ENCODE data around the gene GALE. TPM values are rescaled to one million over a fixed set of nuclear protein-coding genes. Genes with fewer than 3 reads are reported as not detected.

The GALE gene
- total RNA-seq, 1 donor from 2014 or later, result 108 TPM

DNA sequence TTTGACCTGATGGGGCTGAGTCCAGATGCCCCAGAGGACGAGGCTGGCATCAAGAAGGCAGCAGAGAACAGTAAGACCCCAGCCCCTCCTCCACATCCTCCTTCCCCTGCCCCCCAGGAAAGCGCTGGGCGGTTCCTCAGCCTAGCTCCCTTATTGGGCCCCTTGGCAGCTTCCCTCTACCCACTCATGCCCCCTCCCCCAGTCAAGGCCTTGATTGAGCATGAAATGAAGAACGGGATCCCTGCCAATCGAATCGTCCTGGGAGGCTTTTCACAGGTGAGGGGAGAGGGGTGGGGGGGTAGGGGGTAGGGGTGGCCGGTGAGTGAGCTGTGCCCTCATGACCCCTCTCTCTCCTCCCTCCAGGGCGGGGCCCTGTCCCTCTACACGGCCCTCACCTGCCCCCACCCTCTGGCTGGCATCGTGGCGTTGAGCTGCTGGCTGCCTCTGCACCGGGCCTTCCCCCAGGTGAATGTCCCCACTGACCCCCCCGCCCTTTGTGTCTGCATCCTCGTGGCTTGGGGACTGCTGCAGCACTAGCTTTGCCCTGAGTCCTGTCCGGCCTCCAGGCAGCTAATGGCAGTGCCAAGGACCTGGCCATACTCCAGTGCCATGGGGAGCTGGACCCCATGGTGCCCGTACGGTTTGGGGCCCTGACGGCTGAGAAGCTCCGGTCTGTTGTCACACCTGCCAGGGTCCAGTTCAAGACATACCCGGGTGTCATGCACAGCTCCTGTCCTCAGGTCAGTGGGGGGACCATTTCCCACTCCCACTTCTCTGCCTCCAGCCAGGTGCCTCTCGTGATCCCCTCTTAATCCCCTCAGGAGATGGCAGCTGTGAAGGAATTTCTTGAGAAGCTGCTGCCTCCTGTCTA is 6.5 kb downstream of the GALE start:
- FAIRE-seq, result no peak
- Histone ChIP-seq H3K27me3 (ENCODE audit: control insufficient read depth, insufficient read depth, low read length) (no peaks in the 10 kb centered on the region), H3K36me3 (ENCODE audit: control insufficient read depth, insufficient read depth, low read length) (peaks cover 40% of the 10 kb centered on the region), H3K4me3 (ENCODE audit: low read depth, low read length) (no peak overlapping the region)
- no peak for TF ChIP-seq CTCF (IDR thresholded peaks at IDR 0.05; ENCODE audit: insufficient read depth, low read length, severe bottlenecking)
- DNase-seq (ENCODE audit: low read depth), result no peak

GRCh38 chr1:23793018-23793781 is 7.4 kb downstream of the GALE start:
- Histone ChIP-seq H3K27me3 (ENCODE audit: control insufficient read depth, insufficient read depth, low read length) (no peaks in the 10 kb centered on the region), H3K36me3 (ENCODE audit: control insufficient read depth, insufficient read depth, low read length) (peaks cover 33% of the 10 kb centered on the region), H3K4me3 (ENCODE audit: low read depth, low read length) (no peak overlapping the region)
- FAIRE-seq (no peak), DNase-seq (ENCODE audit: low read depth) (peak; percentile 48)
- no peak for TF ChIP-seq CTCF (IDR thresholded peaks at IDR 0.05; ENCODE audit: insufficient read depth, low read length, severe bottlenecking)

DNA sequence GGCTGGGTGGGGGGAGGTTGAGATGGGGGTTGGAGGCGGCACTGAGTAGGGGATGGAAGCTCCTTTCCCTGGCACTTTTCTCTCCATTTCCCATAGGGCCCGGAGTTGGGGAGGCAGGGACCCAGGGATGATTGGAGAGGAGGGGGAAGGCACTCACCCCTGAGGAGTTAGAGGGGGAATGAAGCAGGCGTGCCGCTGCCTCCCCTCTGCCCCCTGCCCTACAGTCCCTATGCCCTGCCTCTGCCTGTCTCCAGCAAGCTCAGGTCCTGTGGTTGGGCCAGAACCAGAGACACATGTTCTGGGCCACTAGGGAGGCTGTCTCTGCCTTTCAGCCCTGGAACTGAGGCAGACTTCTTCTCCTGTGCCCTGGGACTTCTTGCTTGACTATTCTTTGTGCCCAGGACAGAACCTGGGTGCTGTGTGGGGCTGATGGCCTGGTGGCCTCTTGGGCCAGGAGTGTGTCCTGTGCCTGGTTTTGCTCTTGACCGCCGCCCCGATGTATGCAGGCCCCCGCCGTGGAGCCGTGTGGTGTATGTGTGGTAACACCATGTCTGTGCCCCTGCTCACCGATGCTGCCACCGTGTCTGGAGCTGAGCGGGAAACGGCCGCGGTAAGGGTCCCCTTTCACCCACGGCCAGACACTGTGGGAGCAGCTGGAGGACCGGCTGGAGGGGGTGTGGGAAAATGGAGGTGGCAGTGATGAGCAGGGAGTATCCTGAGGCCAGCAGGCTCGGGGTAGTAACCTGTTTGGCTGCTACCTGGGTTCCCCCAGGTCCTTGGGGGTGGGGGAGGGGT is 8.2 kb downstream of the GALE start:
- FAIRE-seq (no peak), DNase-seq (ENCODE audit: low read depth) (no peak)
- no peak for TF ChIP-seq CTCF (IDR thresholded peaks at IDR 0.05; ENCODE audit: insufficient read depth, low read length, severe bottlenecking)
- peak overlapping the region; percentile 60 for H3K4me3 ChIP-seq (ENCODE audit: low read depth, low read length)
- no peaks in the 10 kb centered on the region for H3K27me3 ChIP-seq (ENCODE audit: control insufficient read depth, insufficient read depth, low read length)
- peaks cover 32% of the 10 kb centered on the region for H3K36me3 ChIP-seq (ENCODE audit: control insufficient read depth, insufficient read depth, low read length)

GRCh38 chr1:23791516-23792047 is 9.0 kb downstream of the GALE start:
- Histone ChIP-seq H3K27me3 (ENCODE audit: control insufficient read depth, insufficient read depth, low read length) (no peaks in the 10 kb centered on the region), H3K36me3 (ENCODE audit: control insufficient read depth, insufficient read depth, low read length) (peaks cover 29% of the 10 kb centered on the region), H3K4me3 (ENCODE audit: low read depth, low read length) (peak overlapping the region; percentile 60)
- FAIRE-seq (no peak), DNase-seq (ENCODE audit: low read depth) (peak; percentile 53)
- no peak for TF ChIP-seq CTCF (IDR thresholded peaks at IDR 0.05; ENCODE audit: insufficient read depth, low read length, severe bottlenecking)

- H3K27me3 ChIP-seq (ENCODE audit: control insufficient read depth, insufficient read depth, low read length), result no peaks in the 10 kb centered on the region
- DNase-seq (ENCODE audit: low read depth) (peak; percentile 75), FAIRE-seq (no peak)
- H3K36me3 ChIP-seq (ENCODE audit: control insufficient read depth, insufficient read depth, low read length), result peaks cover 23% of the 10 kb centered on the region
- peak within 1 kb of the TSS; percentile 60 for H3K4me3 ChIP-seq (ENCODE audit: low read depth, low read length)
- no peak for TF ChIP-seq CTCF (IDR thresholded peaks at IDR 0.05; ENCODE audit: insufficient read depth, low read length, severe bottlenecking)
Observed at GRCh38 chr1:23790696-23791515, 9.6 kb downstream of the GALE start, which contains the start of gene LYPLA2. Gene LYPLA2, plus strand, starts transcription at chr1:23791145. Its CDS starts 1,538 bp downstream, at chr1:23792683.

All from bronchial epithelial cell (primary cell).